HepG2 (cell line): ENCODE data around the gene ADCY6. TPM values are rescaled to one million over a fixed set of nuclear protein-coding genes. Genes with fewer than 3 reads are reported as not detected.

Source experiments
- CTCF ChIP-seq: sonication (generic); formaldehyde crosslinking; IDR thresholded peaks from 2 replicates; pipeline ENCODE4 v1.5.0; 2020; ENCODE audit warnings: mild to moderate bottlenecking, missing genetic modification reagents, moderate library complexity
- GATAD1 ChIP-seq: IDR thresholded peaks from 2 replicates; pipeline ENCODE4 v1.6.1; 2016; ENCODE audit warnings: missing genetic modification reagents, missing compliant biosample characterization
- KLF9 ChIP-seq: IDR thresholded peaks from 2 replicates; pipeline ENCODE4 v1.6.1; 2016; ENCODE audit warnings: low read depth
- MEF2D ChIP-seq: sonication (generic); formaldehyde crosslinking; IDR thresholded peaks from 2 replicates; pipeline ENCODE4 v1.5.1; 2020; ENCODE audit warnings: mild to moderate bottlenecking, missing genetic modification reagents
- MTA1 ChIP-seq: sonication (generic); formaldehyde crosslinking; IDR thresholded peaks from 2 replicates; pipeline ENCODE4 v1.4.0; 2020; ENCODE audit warnings: missing genetic modification reagents, mild to moderate bottlenecking, borderline replicate concordance
- NPAS2 ChIP-seq: sonication (generic); formaldehyde crosslinking; IDR thresholded peaks from 2 replicates; pipeline ENCODE4 v1.8.0; 2022; ENCODE audit warnings: mild to moderate bottlenecking, missing genetic modification reagents, borderline replicate concordance
- NR2C2 ChIP-seq: sonication (generic); formaldehyde crosslinking; IDR thresholded peaks from 2 replicates; pipeline ENCODE4 v1.4.0; 2020; ENCODE audit warnings: missing genetic modification reagents, mild to moderate bottlenecking, moderate library complexity, borderline replicate concordance
- NR2F6 ChIP-seq, 2 experiments: IDR thresholded peaks; 2 replicates each; pipeline ENCODE4 v1.6.1; 2016; ENCODE audit warnings: antibody characterized with exemption in 1 of 2, mild to moderate bottlenecking in 1 of 2
- RARG ChIP-seq: sonication (generic); formaldehyde crosslinking; IDR thresholded peaks from 2 replicates; pipeline ENCODE4 v1.4.0; 2020; ENCODE audit warnings: low read depth, mild to moderate bottlenecking, missing genetic modification reagents
- SALL2 ChIP-seq: sonication (generic); formaldehyde crosslinking; IDR thresholded peaks from 2 replicates; pipeline ENCODE4 v1.8.1; 2023; ENCODE audit warnings: mild to moderate bottlenecking, missing genetic modification reagents, inconsistent platforms
- SPEN ChIP-seq: sonication (generic); formaldehyde crosslinking; IDR thresholded peaks from 2 replicates; pipeline ENCODE4 v1.5.1; 2020; ENCODE audit warnings: low read depth, mild to moderate bottlenecking, missing genetic modification reagents
- STAT6 ChIP-seq: sonication (generic); formaldehyde crosslinking; IDR thresholded peaks from 2 replicates; pipeline ENCODE4 v1.4.0; 2020; ENCODE audit warnings: missing genetic modification reagents, mild to moderate bottlenecking, borderline replicate concordance
- TEF ChIP-seq: sonication (generic); formaldehyde crosslinking; IDR thresholded peaks from 2 replicates; pipeline ENCODE4 v1.5.0; 2020; ENCODE audit warnings: missing genetic modification reagents
- ZBTB1 ChIP-seq: sonication (generic); formaldehyde crosslinking; IDR thresholded peaks from 2 replicates; pipeline ENCODE4 v1.4.0; 2020; ENCODE audit warnings: missing genetic modification reagents, borderline replicate concordance
- ZBTB7A ChIP-seq: sonication (generic); formaldehyde crosslinking; IDR thresholded peaks from 2 replicates; pipeline ENCODE4 v1.8.0; 2022; ENCODE audit warnings: mild to moderate bottlenecking, missing genetic modification reagents
- ZNF337 ChIP-seq: sonication (generic); formaldehyde crosslinking; IDR thresholded peaks from 2 replicates; pipeline ENCODE4 v1.5.1; 2020; ENCODE audit warnings: missing genetic modification reagents, low read depth, mild to moderate bottlenecking, borderline replicate concordance
- ZNF558 ChIP-seq: sonication (generic); formaldehyde crosslinking; IDR thresholded peaks from 2 replicates; pipeline ENCODE4 v1.9.0; 2022; ENCODE audit warnings: mild to moderate bottlenecking, missing genetic modification reagents, borderline replicate concordance
- ZNF639 ChIP-seq: conservative IDR thresholded peaks from 2 replicates; pipeline ENCODE4 v1.6.1; 2018; ENCODE audit warnings: missing genetic modification reagents
- ZNF768 ChIP-seq: sonication (generic); formaldehyde crosslinking; IDR thresholded peaks from 2 replicates; pipeline ENCODE4 v1.4.0; 2020; ENCODE audit warnings: missing genetic modification reagents
- polyA plus RNA-seq, 8 experiments: library from polyadenylated mRNA; depleted of rRNA in 3 of 8; stranded (reverse) in 7 of 8; unstranded in 1 of 8; fragments of >200 nt; fragmentation: Illumina TruSeq in 4 of 8; extraction: Trizol in 4 of 8; gene quantifications; 2 replicates each; pipeline versions ENCODE4 v1.2.1 to v1.2.3, GENCODE V29; 2011 to 2016; ENCODE audit warnings: low read depth in 4 of 8, missing spikeins in 1 of 8, mixed read lengths in 1 of 8; ENCODE audit not compliant: insufficient read depth in 1 of 8
- total RNA-seq, 5 experiments: library from RNA; depleted of rRNA; stranded (reverse); fragments of >200 nt; fragmentation: Illumina TruSeq; extraction: Trizol; gene quantifications; 2 replicates each; pipeline ENCODE4 v1.2.3, GENCODE V29; 2016; ENCODE audit warnings: low read depth in 1 of 5

The ADCY6 gene
- total and polyA plus RNA-seq, 2 of the 13 experiments (the other 11 are each of a cell fraction or from before 2014, with no cell fraction given) = 10.6 to 11.8 TPM

GRCh38 chr12:48716493-48717251 is 72.2 kb downstream of the ADCY6 start, which contains the start of gene CCNT1 (continued):
- peak; percentile 59; the same call in 1 of the 2 replicates for TF ChIP-seq STAT6
- no peak; the same call in none of the 2 replicates for TF ChIP-seq ZNF639 (CRISPR knock-in tag)
- peak; percentile 28 for TF ChIP-seq CTCF (CRISPR knock-in tag)
- TF ChIP-seq NPAS2 (CRISPR knock-in tag) = no peak
- peak; percentile 80 for TF ChIP-seq SALL2 (CRISPR knock-in tag)
- TF ChIP-seq TEF (CRISPR knock-in tag) = no peak
- TF ChIP-seq MEF2D (CRISPR knock-in tag) = peak; percentile 93
- peak; percentile 16; the same call in 1 of the 2 replicates for TF ChIP-seq ZBTB1 (CRISPR knock-in tag)
- TF ChIP-seq GATAD1 = peak; percentile 97
- TF ChIP-seq KLF9 (CRISPR knock-in tag) = peak; percentile 53; the same call in 1 of the 2 replicates
- TF ChIP-seq NR2C2 (CRISPR knock-in tag) = peak; percentile 96
- 0 out of 2 replicates have a peak, but pooled peaks have one; percentile 25 for TF ChIP-seq ZNF337
- TF ChIP-seq MTA1 = no peak; the same call in 1 of the 2 replicates
- peak; percentile 64; the same call in 1 of the 2 replicates for TF ChIP-seq ZBTB7A
- TF ChIP-seq RARG (CRISPR knock-in tag) = no peak
- peak; percentile 35; the same call in 1 of the 2 replicates for TF ChIP-seq ZNF768
- peak; percentile 90; the same call in 1 of the 2 replicates for TF ChIP-seq SPEN (CRISPR knock-in tag)
- peak; percentile 49; the same call in 1 of the 2 replicates for TF ChIP-seq NR2F6 (IDR thresholded peaks at IDR 0.05)
- 0 out of 2 replicates have a peak, but pooled peaks have one; percentile 59 for TF ChIP-seq NR2F6 (CRISPR knock-in tag; IDR thresholded peaks at IDR 0.05)
- TF ChIP-seq ZNF558 (CRISPR knock-in tag) = peak; percentile 88; the same call in 1 of the 2 replicates
